NCI-H2196 treated with DMSO at 0.1 percent for 48 hours (cell line): ENCODE measurements around the gene C4BPA.

Experiments
- DNase-seq: peaks from one replicate; lab custom pipeline; 2025; ENCODE audit not compliant: unreplicated experiment; lab: John Stamatoyannopoulos, UW

The C4BPA gene

DNA sequence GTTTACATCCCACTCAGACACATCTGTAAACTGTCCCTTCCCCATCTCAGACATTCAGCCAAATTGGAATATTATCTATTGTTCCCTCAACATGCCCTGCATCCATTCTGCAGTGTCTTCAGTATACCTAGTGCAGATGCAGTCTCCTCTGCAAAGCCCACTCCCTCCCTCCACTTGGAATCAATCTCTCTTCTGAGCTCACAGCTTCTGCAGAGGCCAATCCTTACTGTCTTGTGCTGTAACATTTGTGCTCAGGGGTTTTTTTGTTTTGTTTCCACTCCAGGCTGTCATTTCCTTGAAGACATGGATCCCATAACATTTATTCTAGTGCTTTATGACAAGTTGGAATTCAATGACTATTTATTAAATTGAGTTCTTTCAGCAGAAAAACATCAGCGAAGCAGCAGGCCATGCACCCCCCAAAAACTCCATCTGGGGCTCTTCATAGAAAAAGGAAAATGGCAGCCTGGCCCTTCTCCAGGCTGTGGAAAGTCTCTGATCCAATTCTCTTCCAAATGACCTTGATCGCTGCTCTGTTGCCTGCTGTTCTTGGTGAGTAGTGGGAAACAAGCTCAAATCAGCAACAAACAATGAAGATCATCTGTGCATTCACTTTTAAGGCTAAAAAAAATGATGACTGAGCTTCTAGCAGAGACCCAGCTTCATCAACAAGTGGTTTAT is 8.7 kb downstream of the C4BPA start:
- DNase-seq, result no peak

DNA sequence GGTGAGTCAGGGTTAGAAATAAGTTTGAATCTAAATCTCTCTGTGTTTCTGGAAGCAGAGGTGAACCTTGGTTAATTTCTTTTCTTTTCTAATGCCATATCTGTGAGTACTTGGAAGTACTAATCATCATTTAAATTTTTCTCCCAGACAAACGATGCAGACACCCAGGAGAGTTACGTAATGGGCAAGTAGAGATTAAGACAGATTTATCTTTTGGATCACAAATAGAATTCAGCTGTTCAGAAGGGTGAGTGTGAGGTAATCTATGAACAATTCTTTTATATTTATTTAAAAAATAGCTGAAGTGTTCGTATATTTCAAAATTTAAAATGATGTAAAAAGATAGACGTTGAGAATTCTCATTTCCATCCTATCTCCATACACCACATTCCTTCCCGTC is 11.2 kb downstream of the C4BPA start:
- DNase-seq, result no peak

DNA sequence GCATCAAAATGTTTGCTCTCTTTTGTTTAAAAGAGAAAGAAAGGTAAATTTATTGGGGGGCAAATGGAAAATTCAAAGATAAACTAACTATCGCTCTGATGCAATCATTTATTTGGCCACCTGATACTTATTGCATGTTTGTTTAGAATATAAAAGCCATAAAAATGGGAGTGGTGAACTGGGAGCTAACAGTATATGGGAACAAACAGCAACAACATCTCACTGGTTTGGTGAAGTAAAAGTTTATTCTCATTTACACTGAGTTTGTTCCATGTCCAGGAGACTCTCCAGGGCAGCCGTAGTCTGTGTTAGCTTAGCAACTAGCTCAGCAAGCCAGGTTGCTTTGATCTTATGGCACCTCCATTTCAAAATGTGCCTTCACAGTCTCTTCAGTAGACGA is 20.4 kb downstream of the C4BPA start:
- no peak for DNase-seq

DNA sequence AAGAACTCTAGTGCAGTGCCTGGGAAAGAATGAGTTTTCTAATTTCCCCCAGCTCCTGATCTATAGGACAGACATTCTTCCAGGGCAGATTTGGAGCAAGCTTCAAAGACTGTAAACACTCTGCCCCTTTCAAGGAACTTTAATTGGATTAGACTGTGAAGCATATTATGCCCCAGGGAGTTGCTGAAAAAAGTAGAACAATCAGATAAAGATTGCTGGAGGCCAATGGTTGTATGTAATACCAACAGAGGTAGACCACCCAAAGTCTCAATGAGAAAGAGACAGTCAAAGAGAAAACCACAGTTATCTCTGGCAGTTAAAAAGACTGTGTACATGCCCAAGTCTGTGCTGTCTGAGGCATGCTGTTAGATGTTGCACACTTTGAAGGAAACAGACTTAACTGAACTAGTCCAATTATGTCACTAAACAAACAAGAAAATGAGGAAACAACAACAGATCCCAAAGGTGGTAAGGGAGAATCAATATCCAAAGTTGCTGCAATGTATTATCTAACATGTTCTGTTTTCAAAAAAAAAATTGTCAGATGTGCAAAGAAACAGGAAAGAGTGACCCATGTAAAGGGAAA is 24.4 kb downstream of the C4BPA start:
- no peak for DNase-seq

DNA sequence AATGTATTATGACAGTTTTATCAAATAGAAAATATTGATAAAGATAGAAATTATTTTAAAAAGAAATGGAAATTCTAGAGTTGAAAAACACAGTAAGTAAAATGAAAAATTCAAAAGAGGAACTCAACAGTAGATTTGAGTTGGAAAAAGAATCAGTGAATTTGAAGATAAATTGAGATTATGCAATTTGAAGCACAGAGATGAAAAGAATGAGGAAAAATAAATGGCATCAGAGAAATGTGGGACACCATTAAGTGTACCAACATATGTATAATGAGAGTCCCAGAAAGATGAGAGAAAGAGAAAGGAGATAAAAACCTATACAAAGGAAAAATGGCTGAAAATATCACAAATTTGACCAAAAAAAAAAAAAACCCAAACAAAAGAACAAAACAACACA is 25.0 kb downstream of the C4BPA start:
- no peak for DNase-seq

DNA sequence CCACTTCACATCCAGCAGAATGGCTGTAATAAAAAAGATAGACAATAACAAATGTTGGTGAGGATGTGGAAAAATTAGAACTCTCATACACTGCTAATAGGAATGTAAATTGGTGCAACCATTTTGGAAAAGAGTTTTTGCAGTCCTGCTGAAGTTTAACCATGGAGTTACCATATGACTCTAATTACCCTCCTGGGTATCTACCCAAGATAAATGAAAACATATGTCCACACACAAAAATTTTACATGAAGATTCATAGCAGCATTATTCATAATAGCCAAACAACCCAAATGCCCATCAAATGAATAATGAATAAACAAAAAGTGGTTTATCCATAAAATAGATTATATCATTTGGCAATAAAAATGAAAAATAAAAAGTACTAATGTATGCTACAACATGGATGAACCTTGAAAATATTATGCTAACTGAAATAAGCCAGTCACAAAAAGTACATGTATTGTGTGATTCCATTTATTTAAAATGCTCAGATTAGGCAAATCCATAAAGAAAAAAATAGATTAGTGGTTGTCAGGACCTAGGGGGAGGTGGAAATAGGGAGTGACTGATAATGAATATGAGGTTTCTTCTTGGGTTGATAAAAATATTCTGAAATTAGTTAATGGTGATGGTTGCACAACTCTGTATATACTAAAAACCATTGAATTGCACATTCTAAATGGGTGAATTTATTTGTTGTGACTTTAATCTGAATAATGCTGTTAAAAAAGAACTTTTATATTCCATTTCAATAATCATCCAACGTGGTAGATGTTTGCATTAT is 26.4 kb downstream of the C4BPA start:
- no peak for DNase-seq

DNA sequence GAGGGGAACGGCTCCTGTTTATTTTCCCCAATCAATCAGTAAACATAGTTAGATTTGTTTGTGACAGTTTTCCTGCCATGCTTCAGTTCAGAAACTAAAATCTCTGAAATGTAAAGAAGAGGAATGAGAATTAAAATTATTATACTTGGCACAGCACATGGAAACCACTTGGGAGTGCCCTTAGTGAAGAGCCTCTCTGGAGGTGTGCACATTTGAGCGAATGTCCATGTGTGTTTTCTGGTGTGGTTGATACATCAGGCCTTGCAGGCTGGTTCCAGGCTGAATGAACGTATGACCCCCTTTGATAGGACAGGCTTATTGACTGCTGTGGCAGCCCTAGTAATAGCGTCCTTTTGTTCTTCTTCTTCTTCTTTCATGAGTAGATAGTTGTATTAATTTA is 27.1 kb downstream of the C4BPA start:
- DNase-seq, result no peak

DNA sequence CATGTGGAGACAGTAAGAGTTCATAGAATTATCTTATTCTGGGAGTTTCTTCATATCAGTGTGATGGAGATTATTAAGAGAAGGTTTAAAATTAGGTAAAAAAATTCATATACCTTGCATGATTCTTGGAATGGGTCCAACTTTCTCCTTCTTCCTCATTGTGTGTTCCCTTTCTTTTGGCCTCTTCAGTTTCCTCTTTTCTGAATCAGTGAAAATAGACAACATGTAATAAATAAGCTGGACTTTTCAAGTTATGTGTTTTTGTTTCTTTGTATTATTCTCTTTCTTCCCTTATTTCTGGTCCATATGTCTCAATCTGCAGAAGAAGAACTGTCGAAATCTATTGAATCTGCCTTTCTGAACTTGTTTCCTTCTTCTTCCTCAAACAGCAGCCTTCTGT is 30.5 kb downstream of the C4BPA start:
- DNase-seq, result no peak

DNA sequence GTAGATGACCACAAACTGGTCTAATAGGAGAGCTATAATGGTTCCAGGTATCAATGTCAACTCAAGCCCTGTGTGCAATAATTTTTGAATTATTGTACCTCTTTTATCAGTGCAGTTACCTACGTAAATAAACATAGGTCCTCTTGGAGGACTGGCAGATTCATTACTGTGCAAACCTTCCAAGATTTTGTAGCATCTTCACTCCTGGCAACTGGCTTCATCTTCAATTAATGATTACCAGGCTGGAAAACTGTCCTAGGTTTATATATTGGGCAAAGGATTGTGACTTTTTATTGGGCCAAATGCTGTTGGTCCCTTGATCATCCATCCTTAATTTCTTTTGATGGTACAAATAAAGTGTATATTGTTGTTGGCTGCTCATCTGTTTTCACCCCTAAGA is 35.6 kb downstream of the C4BPA start:
- no peak for DNase-seq

DNA sequence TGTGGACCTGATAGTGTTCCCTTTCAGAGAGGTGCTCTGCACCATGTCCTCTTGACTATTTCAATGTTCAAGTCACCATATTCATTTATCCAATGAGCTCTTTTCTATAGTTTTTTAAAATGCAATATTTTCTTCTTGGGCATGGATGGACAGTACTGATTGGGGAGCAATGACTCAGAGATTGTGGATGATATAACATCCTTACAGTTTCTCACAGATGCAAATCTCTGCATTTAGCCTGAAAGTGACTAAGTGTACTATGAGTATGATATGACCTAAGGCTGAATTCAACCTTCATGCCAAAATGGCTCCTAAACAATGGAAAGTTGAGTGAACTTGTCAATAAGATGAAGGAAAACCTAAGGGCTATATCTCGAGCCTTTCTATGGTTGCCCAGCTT is 36.5 kb downstream of the C4BPA start:
- DNase-seq, result no peak

DNA sequence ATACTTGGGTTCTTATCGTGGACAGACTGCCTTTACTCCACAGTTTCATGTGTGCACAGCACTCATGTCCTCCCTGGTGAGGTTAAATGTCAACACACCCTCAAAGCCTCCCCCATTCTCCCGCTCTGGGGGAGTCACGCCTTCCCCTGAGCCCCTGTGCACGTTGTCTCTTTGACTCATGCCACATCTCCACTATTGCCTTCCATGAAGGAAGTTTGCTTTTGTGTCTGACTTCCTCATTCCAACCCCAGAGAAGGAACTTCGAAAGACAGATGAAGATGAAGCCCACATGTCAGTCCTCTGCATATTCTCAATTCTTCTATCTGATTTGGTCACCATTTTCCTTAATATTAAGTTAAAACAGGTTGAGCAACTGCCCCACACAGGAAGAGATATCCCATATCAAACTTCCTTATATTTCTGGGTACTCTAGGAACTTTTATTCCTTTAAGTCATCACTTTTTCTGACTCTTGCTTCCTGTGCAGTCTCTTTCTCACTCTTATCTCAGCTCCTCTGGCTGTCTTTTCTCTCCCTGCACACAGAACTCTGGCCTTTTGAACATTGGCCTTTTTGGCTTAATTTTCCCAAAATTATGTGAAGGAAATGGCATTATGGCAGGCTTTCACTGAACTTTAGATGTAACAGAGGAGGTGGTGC is 41.5 kb downstream of the C4BPA start:
- DNase-seq, result no peak

DNA sequence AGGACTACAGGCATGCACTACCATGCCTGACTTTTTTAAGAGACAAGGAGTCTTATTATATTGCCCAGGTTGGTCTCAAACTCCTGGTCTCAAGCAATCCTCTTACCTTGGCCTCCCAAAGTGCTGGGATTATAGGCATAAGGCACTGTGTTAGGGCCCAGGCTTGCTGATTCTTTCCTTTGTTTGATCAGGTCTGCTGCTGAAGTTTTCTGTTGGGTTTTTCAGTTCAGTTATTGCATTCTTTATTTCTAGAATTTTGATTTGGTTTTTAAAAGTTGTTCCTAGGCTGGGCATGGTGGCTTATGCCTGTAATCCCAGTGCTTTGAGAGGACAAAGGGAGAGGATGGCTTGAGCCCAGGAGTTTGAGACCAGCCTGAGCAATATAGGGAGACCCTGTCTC is 47.9 kb downstream of the C4BPA start:
- no peak for DNase-seq

DNA sequence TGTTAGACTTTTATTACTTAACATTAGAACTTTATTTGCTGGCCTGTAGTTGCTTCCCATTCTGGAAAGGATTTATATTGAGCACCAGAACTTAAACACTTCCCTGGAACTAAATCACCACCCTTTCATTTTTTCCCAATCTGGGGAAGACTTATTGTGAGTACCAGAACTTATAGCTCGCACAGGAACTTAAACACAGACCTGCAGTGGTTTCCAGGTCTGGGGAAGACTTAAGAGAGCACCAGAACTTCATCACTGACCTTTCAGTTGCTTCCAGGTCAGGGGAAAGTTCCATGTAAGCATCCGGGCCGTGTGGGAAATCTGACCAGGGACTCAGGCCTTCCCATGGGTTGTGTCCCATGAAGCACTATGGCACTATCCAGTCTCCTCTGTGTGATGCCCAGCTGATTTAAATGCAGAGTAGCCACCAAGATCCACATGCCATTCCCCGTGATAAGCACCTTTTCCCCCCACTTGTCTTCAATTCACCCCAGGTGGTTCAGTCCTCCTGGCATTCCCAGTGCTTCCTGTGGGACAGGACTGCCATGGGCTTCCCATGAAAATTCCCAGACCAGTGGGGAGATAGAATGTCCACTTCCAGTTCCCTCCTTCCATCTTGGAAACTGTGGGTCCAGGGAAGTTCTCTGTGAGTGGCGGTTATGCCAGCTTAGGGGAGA is 48.9 kb downstream of the C4BPA start:
- no peak for DNase-seq

DNA sequence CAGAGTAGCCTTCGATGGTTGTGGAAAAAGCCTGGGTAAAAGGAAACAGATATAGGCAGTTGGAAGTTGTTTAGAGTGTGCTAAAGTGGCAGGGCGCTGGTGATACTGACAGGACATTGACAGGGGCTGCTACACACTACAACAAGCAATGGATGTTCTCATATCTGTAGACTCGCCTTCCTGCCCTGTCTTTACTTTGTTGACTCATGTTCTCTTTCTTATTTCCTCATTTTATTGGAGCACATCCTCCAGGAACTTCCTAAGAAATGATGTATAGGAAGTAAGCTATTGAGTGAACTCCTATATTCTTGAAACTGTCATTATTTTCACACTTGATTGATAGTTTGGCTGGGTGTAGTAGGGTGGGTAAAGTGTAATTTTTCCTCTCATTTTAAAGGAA is 51.0 kb downstream of the C4BPA start:
- DNase-seq, result no peak

DNA sequence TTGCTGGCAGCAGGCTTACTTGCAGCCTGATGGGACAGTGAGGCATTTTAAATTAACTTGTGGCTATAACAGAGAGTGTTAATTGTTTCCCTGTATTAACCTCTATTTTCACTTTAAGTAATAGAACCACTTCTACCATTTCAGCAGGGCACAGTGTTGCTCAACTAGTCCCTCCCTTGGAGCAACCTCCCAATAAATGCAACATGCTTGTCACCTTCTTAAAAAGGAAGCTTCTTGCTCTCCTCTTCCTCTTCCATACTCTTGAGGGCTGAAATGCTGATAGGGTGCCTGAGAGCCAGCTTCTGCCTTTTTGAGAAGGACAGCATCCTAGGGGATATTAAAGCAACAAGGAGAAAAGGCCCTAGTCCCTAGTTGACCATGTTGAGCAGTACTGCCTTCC is 52.1 kb downstream of the C4BPA start:
- DNase-seq, result no peak

DNA sequence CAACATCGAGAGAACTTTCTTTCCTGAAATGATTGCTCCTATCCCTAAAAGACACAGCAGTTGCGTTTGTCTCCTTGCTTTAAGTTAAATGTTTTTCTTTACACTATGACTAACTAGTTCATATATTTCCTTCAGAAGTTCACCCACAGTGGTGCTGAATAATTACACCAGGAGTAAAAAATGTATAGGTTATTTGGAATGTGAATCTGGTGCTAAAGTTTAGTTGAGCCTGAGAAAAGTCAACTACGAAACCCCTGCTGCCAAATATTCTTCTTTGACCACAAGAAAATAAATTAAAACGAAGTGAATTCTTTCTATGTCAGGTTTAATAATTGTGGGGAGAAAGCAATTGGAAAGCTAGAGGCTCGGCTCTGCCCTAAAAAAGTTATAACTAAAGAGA is 52.8 kb downstream of the C4BPA start:
- DNase-seq, result no peak

DNA sequence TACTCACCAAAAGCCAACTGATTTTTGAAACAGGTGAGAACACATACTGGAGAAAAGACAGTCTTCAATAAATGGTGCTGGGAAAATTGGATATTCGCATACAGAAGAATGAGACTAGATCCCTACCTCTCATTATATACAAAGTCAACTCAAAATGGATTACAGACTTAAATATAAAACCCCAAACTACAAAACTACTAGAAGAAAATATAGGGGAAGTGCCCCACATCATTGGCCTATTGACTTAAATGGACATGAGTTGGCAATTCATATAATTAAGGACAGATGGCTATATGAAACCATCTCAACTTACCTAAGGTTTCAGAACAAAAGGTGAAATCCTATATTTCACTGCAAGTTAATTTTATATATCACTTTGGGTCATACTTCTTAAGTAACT is 60.1 kb downstream of the C4BPA start:
- DNase-seq, result no peak

DNA sequence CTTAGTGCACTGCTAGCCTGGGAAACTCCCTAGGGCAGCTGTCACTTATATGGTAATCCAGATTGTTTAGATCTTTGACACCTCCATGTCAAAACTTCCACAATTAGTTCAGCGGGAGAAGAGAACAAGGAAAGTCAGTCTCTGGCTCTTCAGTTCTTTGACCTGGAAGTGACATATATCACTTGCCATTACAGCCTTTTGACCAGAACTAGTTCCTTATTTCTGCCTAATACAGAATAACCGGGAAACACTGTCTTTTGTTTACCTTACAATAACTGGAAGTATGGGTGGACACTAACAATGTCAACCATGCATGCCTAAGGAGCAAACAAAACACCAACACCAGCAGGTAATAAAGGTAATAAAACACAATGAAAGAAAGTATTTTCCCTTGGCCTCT is 68.3 kb downstream of the C4BPA start:
- DNase-seq, result no peak

DNA sequence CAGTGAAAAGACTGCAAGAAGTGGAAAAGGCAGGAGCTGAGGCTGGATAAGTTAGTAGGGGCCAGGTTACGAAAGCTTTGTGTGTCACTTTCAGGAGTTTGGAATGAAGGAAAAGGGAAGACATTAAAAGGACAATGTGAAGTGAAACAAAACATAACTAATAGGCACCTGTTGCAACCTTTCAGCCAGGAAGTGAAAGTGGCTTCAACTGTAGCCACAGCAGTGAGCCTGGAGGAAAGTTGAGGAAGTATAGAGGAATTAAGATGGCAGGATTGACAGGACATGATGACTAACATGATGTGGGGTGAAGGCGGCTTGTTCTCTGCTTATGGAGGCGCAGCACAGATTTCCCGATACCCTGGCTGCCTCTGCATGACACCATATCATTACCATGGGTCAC is 68.9 kb downstream of the C4BPA start:
- DNase-seq, result no peak

DNA sequence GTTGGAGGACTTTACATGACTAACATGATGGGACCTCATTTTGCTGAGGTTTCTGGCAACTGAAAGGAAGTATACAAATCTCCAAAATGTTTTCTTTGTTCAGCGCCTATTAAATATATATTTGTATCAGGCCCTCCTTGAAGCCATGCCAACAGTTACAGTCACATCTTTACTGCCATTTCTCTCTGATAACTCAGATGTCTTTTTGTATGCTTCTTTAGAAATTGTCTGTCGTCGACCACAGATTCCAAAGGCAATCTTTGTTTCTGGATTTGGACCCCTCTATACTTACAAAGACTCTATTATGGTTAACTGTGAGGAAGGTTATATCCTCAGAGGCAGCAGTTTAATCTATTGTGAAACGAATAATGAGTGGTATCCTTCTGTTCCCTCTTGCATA is 69.4 kb downstream of the C4BPA start:
- no peak for DNase-seq

DNA sequence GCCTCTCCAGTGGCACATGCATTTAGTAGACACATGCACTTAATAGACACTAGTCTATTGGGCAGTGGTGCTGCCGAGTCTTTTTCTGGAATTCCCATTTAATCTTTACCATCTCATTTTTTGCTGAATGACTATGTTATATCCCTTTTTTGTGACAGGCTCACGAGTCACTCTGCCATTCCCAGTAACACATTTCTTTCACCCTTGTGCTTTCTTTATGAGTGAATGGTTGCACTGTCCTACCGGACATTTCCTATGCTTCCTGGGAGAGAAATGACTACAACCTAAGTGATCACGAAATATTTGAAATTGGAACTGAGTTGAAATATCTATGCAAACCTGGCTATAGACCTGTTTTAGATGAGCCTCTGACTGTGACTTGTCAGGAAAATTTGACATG is 70.9 kb downstream of the C4BPA start:
- no peak for DNase-seq
